Activated T-cell treated with anti-CD3 and anti-CD28 coated beads, Interleukin-2, amount 50 U/mL, for 72 hours (primary cell): ENCODE measurements around the gene EIF4A3. TPM values are rescaled to one million over a fixed set of nuclear protein-coding genes. Genes with fewer than 3 reads are reported as not detected.

Experiments
- ATAC-seq, 2 donors: fragments of 150-1000 bp; cut with Tn5 transposase; replicated peaks in 1 of 2; 2 replicates each; pipeline ENCODE4 v1.10.0; 2021; ENCODE audit warnings: moderate library complexity in 2 of 2, mild to moderate bottlenecking in 1 of 2
- DNase-seq, 2 donors: peaks; one replicate each; pipeline ENCODE4 v3.0.0; 2021 to 2022; ENCODE audit warnings: mixed read lengths in 1 of 2
- H3K27ac Mint-ChIP-seq: one replicate; pipeline ENCODE4 v1.8.0; 2022; ENCODE audit warnings: mild to moderate bottlenecking, moderate library complexity, mixed read lengths
- H3K27me3 Mint-ChIP-seq: one replicate; pipeline ENCODE4 v1.8.0; 2022; ENCODE audit warnings: low read depth, mixed read lengths
- H3K36me3 Mint-ChIP-seq, 2 donors: one replicate each; pipeline ENCODE4 v1.8.0; 2022; ENCODE audit warnings: mixed read lengths in 2 of 2, mild to moderate bottlenecking in 1 of 2; ENCODE audit not compliant: insufficient read depth in 2 of 2
- H3K4me1 Mint-ChIP-seq: one replicate; pipeline ENCODE4 v1.8.0; 2022; ENCODE audit warnings: low read depth, mixed read lengths
- H3K4me3 Mint-ChIP-seq, 2 donors: one replicate each; pipeline ENCODE4 v1.8.0; 2022; ENCODE audit warnings: mild to moderate bottlenecking in 2 of 2, mixed read lengths in 2 of 2, moderate library complexity in 2 of 2
- H3K9me3 Mint-ChIP-seq, 2 donors: one replicate each; pipeline ENCODE4 v1.8.0; 2022; ENCODE audit warnings: mixed read lengths in 2 of 2
- total RNA-seq, 2 donors: library from RNA; stranded (reverse); gene quantifications; one replicate each; pipeline ENCODE4 v1.2.3, GENCODE V29; 2022

The EIF4A3 gene
- total RNA-seq, 2 donors from 2014 or later: 91.8 to 104 TPM

DNA sequence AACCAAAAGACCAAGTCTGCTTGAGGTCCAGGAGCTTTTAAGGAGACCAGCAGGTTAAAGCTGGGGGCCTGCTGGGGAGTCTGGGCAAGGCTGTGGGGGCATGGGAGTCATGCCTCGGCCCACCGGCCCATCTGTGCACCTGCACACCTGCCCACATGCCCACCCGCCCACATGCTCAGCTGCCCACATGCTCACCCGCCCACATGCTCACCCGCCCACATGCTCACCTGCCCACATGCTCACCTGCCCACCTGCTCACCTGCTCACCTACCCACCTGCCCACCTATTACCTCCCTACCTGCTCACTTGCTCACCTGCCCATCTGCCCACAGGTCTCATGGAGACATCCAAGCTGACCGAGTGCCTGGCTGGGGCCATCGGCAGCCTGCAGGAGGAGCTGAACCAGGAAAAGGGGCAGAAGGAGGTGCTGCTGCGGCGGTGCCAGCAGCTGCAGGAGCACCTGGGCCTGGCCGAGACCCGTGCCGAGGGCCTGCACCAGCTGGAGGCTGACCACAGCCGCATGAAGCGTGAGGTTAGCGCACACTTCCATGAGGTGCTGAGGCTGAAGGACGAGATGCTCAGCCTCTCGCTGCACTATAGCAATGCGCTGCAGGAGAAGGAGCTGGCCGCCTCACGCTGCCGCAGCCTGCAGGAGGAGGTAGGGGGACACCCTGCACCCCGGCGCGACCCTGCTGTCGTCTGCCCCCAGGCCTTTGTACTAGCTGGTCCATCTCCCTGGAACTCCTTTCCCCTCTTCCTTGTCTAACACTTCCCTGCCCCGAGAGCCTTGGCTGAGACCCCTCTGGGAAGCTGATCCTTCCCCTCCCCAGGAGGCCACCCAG, 36.9 kb upstream of the EIF4A3 start:
- Mint-ChIP-seq H3K36me3 (no peaks in the 10 kb centered on the region), H3K4me3 (no peak overlapping the region), H3K27ac (no peak overlapping the region), H3K9me3 (no peaks in the 10 kb centered on the region), H3K27me3 (no peaks in the 10 kb centered on the region), H3K4me1 (peaks cover 8% of the 10 kb centered on the region)
- ATAC-seq (no peak), DNase-seq (no peak)

DNA sequence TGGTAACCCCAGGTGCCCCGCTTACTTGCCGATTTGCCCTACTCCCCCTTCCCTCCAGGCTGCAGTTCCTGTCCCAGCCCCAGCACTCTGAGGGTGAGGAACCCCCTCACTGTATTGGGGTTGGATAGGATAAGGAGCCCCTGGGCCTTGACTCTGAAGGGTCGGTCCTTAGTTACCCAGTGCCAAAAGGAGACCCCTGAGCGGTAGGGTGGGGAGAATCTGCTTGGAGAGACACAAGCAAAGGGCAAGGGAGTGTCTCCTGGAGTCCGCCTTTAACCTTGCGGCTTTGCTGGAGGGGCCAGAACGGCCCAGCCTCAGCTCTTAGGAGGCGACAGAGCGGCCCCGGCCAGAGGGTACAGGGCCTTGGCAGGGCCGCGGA, 35.9 kb upstream of the EIF4A3 start:
- H3K27ac Mint-ChIP-seq: no peak overlapping the region
- no peaks in the 10 kb centered on the region for H3K4me1 Mint-ChIP-seq
- no peaks in the 10 kb centered on the region for H3K9me3 Mint-ChIP-seq
- H3K4me3 Mint-ChIP-seq: no peak overlapping the region
- ATAC-seq: no peak
- H3K27me3 Mint-ChIP-seq: no peaks in the 10 kb centered on the region
- DNase-seq: no peak
- H3K36me3 Mint-ChIP-seq: no peaks in the 10 kb centered on the region

DNA sequence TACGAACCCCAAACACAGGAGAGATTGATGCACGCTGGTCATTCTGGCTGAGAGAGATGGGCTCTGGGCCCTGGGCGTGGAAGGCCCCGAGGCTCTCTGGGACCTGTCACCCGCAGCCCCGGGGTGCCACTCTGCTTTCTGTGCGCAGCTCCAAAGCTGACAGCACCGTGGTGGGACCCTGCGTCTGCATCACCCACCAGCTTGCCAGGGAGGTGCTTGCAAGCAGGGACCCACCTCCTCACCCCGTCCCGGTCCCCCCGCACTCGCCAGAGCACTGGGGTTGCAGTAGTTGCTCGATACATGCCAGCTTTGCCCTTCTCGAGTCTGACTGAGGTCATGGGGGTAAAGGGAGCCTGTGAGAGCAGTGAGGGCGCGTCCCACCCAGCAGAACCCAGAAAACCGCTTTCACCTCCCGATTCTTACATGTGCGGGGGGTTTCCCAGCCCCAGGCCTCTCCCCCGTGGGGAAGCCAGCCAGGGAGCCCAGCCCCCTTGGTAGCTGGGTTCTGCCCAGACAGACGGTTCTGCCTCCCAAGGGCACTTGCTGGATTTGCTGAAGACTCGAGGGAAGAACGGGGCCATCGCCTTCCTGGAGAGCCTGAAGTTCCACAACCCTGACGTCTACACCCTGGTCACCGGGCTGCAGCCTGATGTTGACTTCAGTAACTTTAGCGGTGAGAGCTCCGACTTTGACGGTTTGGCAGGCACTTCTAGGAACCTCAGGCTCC, 35.4 kb upstream of the EIF4A3 start:
- no peaks in the 10 kb centered on the region for H3K27me3 Mint-ChIP-seq
- H3K4me1 Mint-ChIP-seq: no peaks in the 10 kb centered on the region
- DNase-seq (no peak), ATAC-seq (no peak)
- H3K9me3 Mint-ChIP-seq: no peaks in the 10 kb centered on the region
- H3K4me3 Mint-ChIP-seq: no peak overlapping the region
- H3K36me3 Mint-ChIP-seq: no peaks in the 10 kb centered on the region
- no peak overlapping the region for H3K27ac Mint-ChIP-seq

DNA sequence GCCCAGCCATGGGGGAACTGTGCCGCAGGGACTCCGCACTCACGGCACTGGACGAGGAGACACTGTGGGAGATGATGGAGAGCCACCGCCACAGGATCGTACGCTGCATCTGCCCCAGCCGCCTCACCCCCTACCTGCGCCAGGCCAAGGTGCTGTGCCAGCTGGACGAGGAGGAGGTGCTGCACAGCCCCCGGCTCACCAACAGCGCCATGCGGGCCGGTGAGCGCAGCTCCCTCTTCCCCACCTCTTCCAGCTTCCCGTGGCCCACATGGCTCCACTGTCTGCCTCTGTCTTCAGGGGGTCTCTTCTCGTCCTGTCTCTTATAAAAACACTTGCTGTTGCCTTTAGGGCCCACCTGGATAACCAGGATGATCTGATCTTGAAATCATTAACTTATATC, 34.5 kb upstream of the EIF4A3 start:
- Mint-ChIP-seq H3K36me3 (no peaks in the 10 kb centered on the region), H3K9me3 (no peaks in the 10 kb centered on the region), H3K4me1 (no peaks in the 10 kb centered on the region), H3K4me3 (no peak overlapping the region), H3K27ac (no peak overlapping the region), H3K27me3 (no peaks in the 10 kb centered on the region)
- no peak for ATAC-seq
- no peak for DNase-seq

DNA sequence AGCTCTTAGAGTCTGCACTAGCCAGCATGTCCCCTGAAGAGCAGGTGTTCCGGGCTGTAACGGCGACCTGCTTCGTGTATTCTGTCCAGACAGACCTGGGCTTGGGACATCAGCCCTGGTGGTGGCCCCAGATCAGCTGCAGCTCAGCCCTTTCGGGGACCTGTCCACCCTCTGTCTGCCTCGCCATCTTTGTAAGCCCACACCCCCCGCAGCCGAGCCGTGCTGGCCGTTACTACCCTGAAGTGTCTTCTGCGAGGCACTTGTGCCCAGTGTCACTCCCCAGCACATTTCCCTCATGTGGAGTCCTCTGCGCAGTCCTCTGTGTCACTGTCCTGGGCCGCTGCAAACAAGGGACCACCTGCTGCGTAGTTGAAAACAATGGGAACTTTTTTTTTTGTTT, 33.3 kb upstream of the EIF4A3 start:
- no peak for DNase-seq
- Mint-ChIP-seq H3K27me3 (no peaks in the 10 kb centered on the region), H3K4me1 (no peaks in the 10 kb centered on the region), H3K27ac (no peak overlapping the region), H3K9me3 (no peaks in the 10 kb centered on the region), H3K36me3 (no peaks in the 10 kb centered on the region), H3K4me3 (no peak overlapping the region)
- no peak for ATAC-seq

DNA sequence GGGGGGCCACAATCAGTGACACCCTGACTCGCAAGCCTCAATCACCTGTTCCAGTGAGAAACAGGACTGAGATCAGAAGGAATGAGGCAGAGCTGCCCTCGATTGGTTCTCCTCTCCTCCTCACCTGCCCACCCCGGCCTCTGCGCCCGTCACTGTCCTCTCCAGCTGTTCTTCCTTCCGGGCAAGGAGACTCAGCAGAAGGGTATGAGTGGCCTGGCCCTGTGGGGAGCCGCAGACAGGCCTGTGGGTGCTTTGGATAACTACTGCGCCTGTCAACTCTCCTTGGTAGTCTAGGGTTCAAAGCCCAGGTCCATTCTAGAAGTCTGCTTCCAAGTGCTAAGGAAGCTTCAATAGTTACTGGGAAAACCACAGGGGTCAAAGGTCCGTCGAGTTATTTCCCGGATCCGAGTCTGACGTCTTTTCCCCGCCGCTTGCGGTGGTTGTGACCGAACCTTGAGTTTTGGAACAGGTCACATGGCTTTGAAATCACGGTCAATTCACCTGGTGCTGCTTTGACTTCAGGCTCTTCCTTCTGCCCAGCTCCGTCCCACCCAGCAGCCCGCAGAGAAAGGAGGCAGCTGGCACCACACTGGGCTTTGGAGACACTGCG, 31.2 kb upstream of the EIF4A3 start:
- Mint-ChIP-seq H3K27me3 (no peaks in the 10 kb centered on the region), H3K9me3 (no peaks in the 10 kb centered on the region), H3K4me3 (no peak overlapping the region), H3K4me1 (no peaks in the 10 kb centered on the region), H3K36me3 (no peaks in the 10 kb centered on the region), H3K27ac (no peak overlapping the region)
- ATAC-seq (no peak), DNase-seq (no peak)

DNA sequence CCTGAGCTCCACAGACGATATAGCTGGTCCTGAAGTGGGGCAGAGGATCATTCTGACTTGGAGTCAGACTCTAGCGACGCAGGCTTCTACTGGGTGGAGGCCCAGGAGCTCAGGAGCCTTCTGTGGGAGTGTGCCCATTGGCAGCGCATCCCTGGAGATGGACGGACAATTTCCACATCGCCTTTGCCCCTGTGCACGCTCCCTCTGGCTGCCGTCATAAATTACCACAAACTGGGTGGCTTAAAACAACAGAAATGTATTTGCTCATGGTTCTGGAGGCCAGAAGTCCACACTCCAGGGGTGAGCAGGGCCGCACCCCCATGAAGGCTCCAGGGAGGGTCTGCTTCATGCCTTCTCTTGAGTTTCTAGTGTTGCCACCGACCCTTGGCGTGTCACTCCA, 29.8 kb upstream of the EIF4A3 start:
- H3K4me1 Mint-ChIP-seq: no peaks in the 10 kb centered on the region
- no peak for ATAC-seq
- no peak overlapping the region for H3K27ac Mint-ChIP-seq
- H3K27me3 Mint-ChIP-seq: no peaks in the 10 kb centered on the region
- DNase-seq: no peak
- H3K9me3 Mint-ChIP-seq: no peaks in the 10 kb centered on the region
- no peak overlapping the region for H3K4me3 Mint-ChIP-seq
- H3K36me3 Mint-ChIP-seq: no peaks in the 10 kb centered on the region

DNA sequence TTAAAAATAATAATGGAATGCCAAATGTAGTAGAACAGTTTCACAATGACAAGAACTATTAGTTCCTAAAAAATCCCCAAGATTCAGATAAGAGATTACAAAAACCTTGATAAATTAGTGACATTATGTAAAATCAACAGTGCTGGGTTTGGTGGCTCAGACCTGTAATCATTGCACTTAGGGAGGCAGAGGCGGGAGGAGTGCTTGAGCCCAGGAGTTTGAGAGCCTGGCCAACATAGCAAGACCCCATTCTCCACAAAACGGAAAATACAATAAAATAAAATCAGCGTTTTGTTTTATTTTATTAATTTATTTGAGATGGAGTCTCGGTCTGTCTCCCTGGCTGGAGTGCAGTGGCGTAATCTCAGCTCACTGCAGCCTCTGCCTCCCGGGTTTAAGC, 27.0 kb upstream of the EIF4A3 start:
- Mint-ChIP-seq H3K4me1 (no peaks in the 10 kb centered on the region), H3K27ac (no peak overlapping the region), H3K27me3 (peaks cover 11% of the 10 kb centered on the region), H3K9me3 (no peaks in the 10 kb centered on the region), H3K36me3 (no peaks in the 10 kb centered on the region), H3K4me3 (no peak overlapping the region)
- DNase-seq (no peak), ATAC-seq (no peak)

DNA sequence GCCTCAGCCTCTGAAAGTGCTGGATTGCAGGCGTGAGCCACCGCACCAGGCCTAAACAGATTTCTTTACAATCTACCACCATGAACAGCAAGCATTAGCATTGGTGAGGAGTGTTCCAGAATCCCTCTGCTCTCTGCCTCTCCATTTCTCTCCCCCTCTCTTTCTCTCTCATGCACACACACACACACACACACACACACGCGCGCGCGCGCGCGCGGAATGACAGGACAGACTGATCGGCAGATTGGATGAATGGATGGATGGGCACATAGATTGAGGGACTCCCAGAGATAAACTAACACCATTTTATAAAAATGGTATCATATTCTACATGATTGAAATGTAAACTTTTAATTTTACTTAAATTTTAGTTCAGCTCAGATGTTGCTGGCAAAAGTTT, 26.2 kb upstream of the EIF4A3 start:
- Mint-ChIP-seq H3K9me3 (no peaks in the 10 kb centered on the region), H3K4me1 (no peaks in the 10 kb centered on the region), H3K27ac (no peak overlapping the region), H3K4me3 (no peak overlapping the region), H3K36me3 (no peaks in the 10 kb centered on the region), H3K27me3 (peaks cover 15% of the 10 kb centered on the region)
- ATAC-seq: no peak
- DNase-seq: no peak

DNA sequence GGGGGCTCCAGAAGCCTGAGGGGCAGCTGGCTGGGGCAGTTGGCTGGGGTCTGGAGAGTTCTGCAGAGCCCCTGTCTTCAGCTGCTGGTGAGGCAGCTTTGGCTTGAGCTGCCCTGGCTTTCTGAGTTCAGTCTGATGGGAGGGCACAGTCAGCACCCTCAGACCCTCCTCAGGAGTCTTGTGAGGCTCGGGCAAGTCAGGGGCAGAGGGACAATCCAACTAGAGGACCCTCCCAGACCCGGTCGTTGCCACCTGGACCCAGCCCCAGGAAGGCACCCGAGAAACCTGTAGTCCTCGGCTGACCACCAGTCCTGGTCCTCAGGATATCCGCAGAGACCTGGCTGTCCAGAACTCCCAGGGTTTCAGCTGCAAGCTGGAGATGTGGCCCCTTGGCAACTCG, 24.8 kb upstream of the EIF4A3 start:
- H3K36me3 Mint-ChIP-seq: no peaks in the 10 kb centered on the region
- H3K4me3 Mint-ChIP-seq: no peak overlapping the region
- DNase-seq: no peak

DNA sequence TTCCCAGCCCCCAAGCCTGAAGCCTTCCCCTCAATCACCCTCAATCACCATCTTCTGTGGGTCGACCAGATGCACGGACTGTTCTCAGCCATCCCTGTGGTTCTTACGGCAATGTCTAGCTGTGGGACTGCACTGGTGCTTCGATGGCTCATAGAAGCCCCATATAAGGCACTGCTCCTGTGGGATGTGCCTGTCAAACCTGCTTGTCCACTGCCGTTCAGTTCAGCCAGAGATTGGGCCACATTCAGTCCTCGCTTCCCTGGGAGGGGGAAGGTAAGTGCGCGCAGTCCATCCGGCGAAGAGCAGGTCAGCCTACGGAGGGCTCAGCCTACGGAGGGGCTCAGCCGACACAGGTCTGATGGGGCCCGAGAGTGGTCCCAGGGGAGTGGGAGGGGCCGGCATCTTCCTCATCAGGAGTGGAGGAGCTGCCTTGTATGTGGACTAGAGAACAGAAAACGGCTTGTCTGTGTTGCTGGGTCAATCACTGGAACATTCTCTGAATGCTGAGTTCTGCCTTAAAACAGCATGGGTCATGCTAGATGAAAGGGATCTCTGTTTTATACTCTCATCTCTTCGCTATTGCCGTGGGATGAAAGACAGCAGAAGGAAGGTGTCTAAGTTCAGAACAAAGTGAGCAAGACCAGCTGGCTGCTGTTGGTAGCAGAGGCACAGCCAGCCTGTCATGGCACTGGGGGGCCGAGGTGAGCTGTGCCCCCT, 23.0 kb upstream of the EIF4A3 start, which contains the start of gene CARD14:
TSS of gene CARD14 (plus strand) at position 247 of the 717 bp plus-strand sequence. CDS start 11,409 bp downstream, outside the sequence.
- H3K4me1 Mint-ChIP-seq: no peaks in the 10 kb centered on the region
- H3K27ac Mint-ChIP-seq: no peak within 1 kb of the TSS
- ATAC-seq (no peak), DNase-seq (no peak)
- H3K4me3 Mint-ChIP-seq: no peak within 1 kb of the TSS
- peaks cover 15% of the 10 kb centered on the region for H3K27me3 Mint-ChIP-seq
- H3K9me3 Mint-ChIP-seq: no peaks in the 10 kb centered on the region
- H3K36me3 Mint-ChIP-seq: no peaks in the 10 kb centered on the region

More for the DNA sequence above, 24.8 kb upstream of the EIF4A3 start:
- no peaks in the 10 kb centered on the region for H3K4me1 Mint-ChIP-seq
- no peaks in the 10 kb centered on the region for H3K9me3 Mint-ChIP-seq
- peaks cover 15% of the 10 kb centered on the region for H3K27me3 Mint-ChIP-seq
- no peak overlapping the region for H3K27ac Mint-ChIP-seq
- ATAC-seq: no peak

DNA sequence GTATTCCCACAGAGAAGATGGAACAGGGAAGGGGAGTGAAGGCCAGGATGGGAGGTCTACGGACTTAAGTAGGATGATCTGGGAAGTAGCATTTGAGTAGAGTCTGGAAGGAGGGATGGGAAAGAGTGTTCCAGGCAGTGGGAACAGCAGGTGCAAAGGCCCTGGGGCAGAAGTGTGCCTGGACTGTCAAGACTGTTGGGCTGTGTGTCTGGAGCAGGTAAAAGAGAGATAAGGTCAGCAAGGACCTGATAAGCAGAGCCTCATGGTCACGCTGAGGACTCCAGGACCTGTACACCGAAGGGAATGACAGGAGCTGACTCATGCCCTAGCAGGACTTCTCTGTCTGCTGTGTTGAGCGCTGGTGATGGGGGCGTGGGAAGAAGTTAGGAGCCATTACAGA, 22.2 kb upstream of the EIF4A3 start:
- ATAC-seq: no peak
- Mint-ChIP-seq H3K36me3 (no peaks in the 10 kb centered on the region), H3K9me3 (no peaks in the 10 kb centered on the region), H3K4me1 (no peaks in the 10 kb centered on the region), H3K4me3 (no peak overlapping the region), H3K27me3 (peaks cover 15% of the 10 kb centered on the region), H3K27ac (no peak overlapping the region)
- DNase-seq: no peak

DNA sequence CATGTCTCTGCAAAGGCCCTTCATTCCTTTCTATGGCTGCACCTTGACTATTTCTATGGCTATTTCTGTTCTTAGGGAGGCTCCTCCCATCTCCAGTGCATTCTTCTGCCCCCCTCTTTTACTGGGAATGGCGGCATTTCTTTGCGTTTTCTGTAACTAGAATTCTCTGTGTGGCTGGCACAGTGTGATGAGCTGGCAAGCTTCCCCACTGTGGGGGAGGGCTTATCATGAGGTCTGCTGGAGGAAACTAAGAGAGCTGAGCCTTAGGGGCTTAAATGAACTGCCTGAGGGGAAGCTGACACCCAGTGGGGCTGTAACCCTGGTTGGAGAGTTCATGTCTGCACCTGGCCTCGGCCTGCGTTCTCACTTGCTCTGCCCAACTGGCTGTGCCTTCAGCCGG, 21.4 kb upstream of the EIF4A3 start:
- H3K27me3 Mint-ChIP-seq: peaks cover 15% of the 10 kb centered on the region
- H3K4me3 Mint-ChIP-seq: no peak overlapping the region
- H3K36me3 Mint-ChIP-seq: no peaks in the 10 kb centered on the region
- ATAC-seq (no peak), DNase-seq (no peak)
- no peaks in the 10 kb centered on the region for H3K9me3 Mint-ChIP-seq
- no peaks in the 10 kb centered on the region for H3K4me1 Mint-ChIP-seq
- H3K27ac Mint-ChIP-seq: no peak overlapping the region
